Colonic mucosa (tissue), 4 donors: ENCODE measurements around the gene ADGRL3. TPM values are rescaled to one million over a fixed set of nuclear protein-coding genes. Genes with fewer than 3 reads are reported as not detected.
"Not testable (repeated sequence)": the region's sequence is repeated elsewhere in the genome, so short reads cannot be mapped to it uniquely, and the experiment has no call there.

Source experiments
- DNase-seq: peaks from one replicate; pipeline ENCODE4 v3.0.0-alpha.2; 2020
- H3K27ac ChIP-seq: fragments of 200-600 bp; one replicate; pipeline ENCODE4 v1.8.0; 2021
- H3K27me3 ChIP-seq: fragments of 200-600 bp; one replicate; pipeline ENCODE4 v1.8.0; 2021
- H3K36me3 ChIP-seq: fragments of 200-600 bp; one replicate; pipeline ENCODE4 v1.8.0; 2021
- H3K4me1 ChIP-seq: fragments of 200-600 bp; one replicate; pipeline ENCODE4 v1.8.0; 2021; ENCODE audit warnings: mild to moderate bottlenecking
- H3K4me3 ChIP-seq: fragments of 200-600 bp; one replicate; pipeline ENCODE4 v1.8.0; 2021
- H3K9ac ChIP-seq, 2 donors: one replicate each; pipeline ENCODE4 v1.7.0; 2013; ENCODE audit warnings: control low read depth in 2 of 2, low read depth in 2 of 2, low read length in 2 of 2
- H3K9me3 ChIP-seq: fragments of 200-600 bp; one replicate; pipeline ENCODE4 v1.8.0; 2021
- CTCF ChIP-seq: fragments of 200-600 bp; IDR thresholded peaks from one replicate; pipeline ENCODE4 v1.8.0; 2022; ENCODE audit warnings: antibody characterized with exemption, mild to moderate bottlenecking
- intact Hi-C: fragments of 100-400 bp; cut with DNase I; formaldehyde crosslinking; loops from one replicate; pipeline ENCODE4 v1.14.1; 2022
- total RNA-seq, 2 donors: library from RNA; stranded (reverse); fragmentation: NEBNext Ultra II Directional in 1 of 2; extraction: Animal tissue kit (Norgen Biotek cat#: 25700) in 1 of 2; gene quantifications; one replicate each; pipeline ENCODE4 v1.2.1, GENCODE V29; 2021
- donor health status: healthy.
- donor health status: DM: no; HTN: no; CAD: no.
- donor health status: DM: no; HTN: no; CAD: no.

ADGRL3 gene
- total RNA-seq, 2 donors from 2014 or later, result 4.1 to 4.4 TPM

DNA sequence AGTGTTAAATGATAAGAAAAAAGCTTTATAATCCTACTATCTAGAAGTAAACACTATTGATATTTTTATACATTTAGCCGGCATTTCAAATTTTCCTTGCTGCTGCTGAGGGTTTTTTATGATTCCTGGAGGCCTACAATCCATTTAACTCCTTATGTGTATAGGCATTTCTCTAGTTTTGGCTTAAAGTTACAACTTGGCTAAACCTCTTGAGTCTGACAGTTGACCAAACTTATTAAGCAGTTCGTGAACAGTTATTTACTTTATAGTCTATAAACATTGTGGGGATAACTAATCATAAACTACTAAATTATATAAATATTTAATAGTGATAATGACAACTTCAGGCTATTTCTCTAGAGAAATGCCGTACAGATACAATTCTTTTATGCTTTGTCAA lies 141.9 kb downstream of the ADGRL3 start:
- H3K4me1 ChIP-seq, result no peaks in the 10 kb centered on the region
- no peak for DNase-seq
- no peaks in the 10 kb centered on the region for H3K36me3 ChIP-seq
- intact Hi-C loops, result no loop called here
- H3K9ac ChIP-seq, result no peak overlapping the region
- no peaks in the 10 kb centered on the region for H3K27me3 ChIP-seq
- H3K27ac ChIP-seq, result no peak overlapping the region
- H3K9me3 ChIP-seq, result no peaks in the 10 kb centered on the region
- no peak for TF ChIP-seq CTCF
- H3K4me3 ChIP-seq, result no peak overlapping the region

DNA sequence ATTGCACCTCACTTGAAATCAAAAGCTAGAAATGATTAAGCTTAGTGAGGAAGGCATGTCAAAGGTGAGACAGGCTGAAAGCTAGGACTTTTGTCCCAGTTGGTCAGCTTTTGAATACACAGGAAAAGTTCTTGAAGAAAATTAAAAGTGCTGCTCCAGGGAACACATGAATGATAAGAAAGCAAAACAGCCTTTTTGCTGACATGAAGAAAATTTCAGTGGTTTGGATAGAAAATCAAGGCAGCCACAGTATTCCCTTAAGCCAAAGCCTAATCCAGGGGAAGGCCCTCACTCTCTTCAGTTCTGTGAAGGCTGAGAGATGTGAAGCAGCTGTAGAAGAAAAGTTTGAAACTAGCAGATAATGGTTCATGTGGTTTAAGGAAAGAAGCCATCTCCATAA lies 150.8 kb downstream of the ADGRL3 start:
- intact Hi-C loops, result no loop called here
- no peaks in the 10 kb centered on the region for H3K36me3 ChIP-seq

GRCh38 chr4:61356696-61357095 lies 156.6 kb downstream of the ADGRL3 start:
- Histone ChIP-seq H3K9me3 (no peaks in the 10 kb centered on the region), H3K4me3 (no peak overlapping the region), H3K27ac (no peak overlapping the region), H3K36me3 (no peaks in the 10 kb centered on the region), H3K9ac (no peak overlapping the region), H3K4me1 (no peaks in the 10 kb centered on the region), H3K27me3 (no peaks in the 10 kb centered on the region)
- TF ChIP-seq CTCF, result no peak
- intact Hi-C loops, result no loop called here
- no peak for DNase-seq

More for the DNA sequence above, 150.8 kb downstream of the ADGRL3 start:
- Histone ChIP-seq H3K9me3 (no peaks in the 10 kb centered on the region), H3K4me1 (no peaks in the 10 kb centered on the region), H3K4me3 (no peak overlapping the region), H3K27me3 (no peaks in the 10 kb centered on the region), H3K27ac (no peak overlapping the region), H3K9ac (no peak overlapping the region)
- DNase-seq, result no peak
- no peak for TF ChIP-seq CTCF

- DNase-seq, result no peak
- intact Hi-C loops, result no loop called here
- Histone ChIP-seq H3K27ac (no peak overlapping the region), H3K27me3 (no peaks in the 10 kb centered on the region), H3K36me3 (no peaks in the 10 kb centered on the region), H3K9ac (no peak overlapping the region), H3K4me3 (no peak overlapping the region), H3K4me1 (no peaks in the 10 kb centered on the region), H3K9me3 (no peaks in the 10 kb centered on the region)
- TF ChIP-seq CTCF, result no peak
These were observed 159.2 kb downstream of the ADGRL3 start for GRCh38 chr4:61359301-61359700.

DNA sequence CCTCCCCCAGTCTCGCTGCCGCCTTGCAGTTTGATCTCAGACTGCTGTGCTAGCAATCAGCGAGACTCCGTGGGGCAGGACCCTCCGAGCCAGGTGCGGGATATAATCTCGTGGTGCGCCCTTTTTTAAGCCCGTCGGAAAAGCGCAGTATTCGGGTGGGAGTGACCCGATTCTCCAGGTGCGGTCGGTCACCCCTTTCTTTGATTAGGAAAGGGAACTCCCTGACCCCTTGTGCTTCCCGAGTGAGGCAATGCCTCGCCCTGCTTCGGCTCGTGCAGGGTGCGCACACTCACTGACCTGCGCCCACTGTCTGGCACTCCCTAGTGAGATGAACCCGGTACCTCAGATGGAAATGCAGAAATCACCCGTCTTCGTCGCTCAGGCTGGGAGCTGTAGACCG lies 172.7 kb downstream of the ADGRL3 start:
- intact Hi-C loops, H3K4me1 ChIP-seq, DNase-seq: not testable (repeated sequence)

GRCh38 chr4:61373901-61374440 lies 173.8 kb downstream of the ADGRL3 start:
- no peak for TF ChIP-seq CTCF
- Histone ChIP-seq H3K36me3 (no peaks in the 10 kb centered on the region), H3K9ac (no peak overlapping the region), H3K27me3 (no peaks in the 10 kb centered on the region), H3K4me3 (no peak overlapping the region), H3K27ac (no peak overlapping the region), H3K9me3 (no peaks in the 10 kb centered on the region), H3K4me1 (no peaks in the 10 kb centered on the region)
- intact Hi-C loops, result no loop called here
- DNase-seq, result no peak

More for the DNA sequence above, 172.7 kb downstream of the ADGRL3 start:
- not testable (repeated sequence) for H3K9ac ChIP-seq, H3K27ac ChIP-seq, H3K36me3 ChIP-seq, H3K9me3 ChIP-seq, H3K27me3 ChIP-seq, H3K4me3 ChIP-seq
